ENCODE results near the gene EIF4G1.

The EIF4G1 gene

DNA sequence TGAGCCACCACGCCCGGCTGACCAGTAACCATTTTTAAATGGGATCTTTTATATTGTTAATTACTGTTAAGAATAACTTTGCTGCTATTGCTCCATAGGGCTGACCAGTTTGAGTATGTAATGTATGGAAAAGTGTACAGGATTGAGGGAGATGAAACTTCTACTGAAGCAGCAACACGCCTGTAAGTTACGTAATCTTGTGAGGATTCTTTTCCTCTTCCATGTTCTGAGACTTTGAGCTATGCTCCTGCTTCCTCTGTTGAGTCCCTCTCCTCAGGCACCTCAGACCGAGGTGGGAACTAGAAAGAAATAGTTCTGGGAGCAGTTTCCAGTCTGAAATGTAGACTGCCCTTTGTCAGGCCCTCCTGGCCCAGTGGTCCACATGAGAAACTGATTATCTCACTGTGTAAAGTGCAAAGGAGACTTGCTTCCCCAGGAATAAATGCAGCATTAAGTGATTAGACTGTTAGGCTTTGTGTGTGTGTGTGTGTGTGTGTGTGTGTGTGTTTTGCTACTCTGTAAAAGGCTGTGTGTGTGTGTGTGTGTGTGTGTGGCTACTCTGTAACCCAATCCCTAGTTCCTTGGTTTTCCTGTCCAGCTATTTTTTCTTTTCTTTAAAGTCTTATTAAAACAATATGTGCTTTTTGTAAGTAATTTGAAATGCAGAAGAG is 52.3 kb downstream of the EIF4G1 start:
- no peak overlapping the region for H3K4me3 ChIP-seq (replicated peaks; ENCODE audit: low read depth, low read length)
- TF ChIP-seq, protein P1, sequence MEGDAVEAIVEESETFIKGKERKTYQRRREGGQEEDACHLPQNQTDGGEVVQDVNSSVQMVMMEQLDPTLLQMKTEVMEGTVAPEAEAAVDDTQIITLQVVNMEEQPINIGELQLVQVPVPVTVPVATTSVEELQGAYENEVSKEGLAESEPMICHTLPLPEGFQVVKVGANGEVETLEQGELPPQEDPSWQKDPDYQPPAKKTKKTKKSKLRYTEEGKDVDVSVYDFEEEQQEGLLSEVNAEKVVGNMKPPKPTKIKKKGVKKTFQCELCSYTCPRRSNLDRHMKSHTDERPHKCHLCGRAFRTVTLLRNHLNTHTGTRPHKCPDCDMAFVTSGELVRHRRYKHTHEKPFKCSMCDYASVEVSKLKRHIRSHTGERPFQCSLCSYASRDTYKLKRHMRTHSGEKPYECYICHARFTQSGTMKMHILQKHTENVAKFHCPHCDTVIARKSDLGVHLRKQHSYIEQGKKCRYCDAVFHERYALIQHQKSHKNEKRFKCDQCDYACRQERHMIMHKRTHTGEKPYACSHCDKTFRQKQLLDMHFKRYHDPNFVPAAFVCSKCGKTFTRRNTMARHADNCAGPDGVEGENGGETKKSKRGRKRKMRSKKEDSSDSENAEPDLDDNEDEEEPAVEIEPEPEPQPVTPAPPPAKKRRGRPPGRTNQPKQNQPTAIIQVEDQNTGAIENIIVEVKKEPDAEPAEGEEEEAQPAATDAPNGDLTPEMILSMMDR (IDR thresholded peaks at IDR 0.05; ENCODE audit: low read depth, low read length, missing control alignments), result no peak
- DNase-seq (ENCODE audit: extremely low read depth, low read depth), result peak; percentile 73

DNA sequence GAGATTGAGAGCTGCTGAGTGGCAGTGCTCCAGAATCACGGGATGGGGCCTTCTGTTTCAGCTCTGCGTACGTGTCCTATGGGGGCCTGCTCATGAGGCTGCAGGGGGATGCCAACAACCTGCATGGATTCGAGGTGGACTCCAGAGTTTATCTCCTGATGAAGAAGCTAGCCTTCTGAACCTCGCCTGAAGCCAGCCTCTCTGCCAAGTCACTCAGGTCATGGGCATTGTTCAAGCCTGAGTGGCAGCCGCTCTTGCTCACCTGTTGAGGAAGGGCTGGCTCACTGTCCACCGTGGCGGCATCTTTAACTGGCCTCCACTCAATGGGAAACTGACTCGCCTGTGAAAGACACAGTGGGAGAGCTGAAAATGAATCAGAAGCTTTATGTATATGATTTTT is 53.7 kb downstream of the EIF4G1 start:
- TF ChIP-seq, protein P1 (IDR thresholded peaks at IDR 0.05; ENCODE audit: low read depth, low read length, missing control alignments), result no peak
- DNase-seq (ENCODE audit: extremely low read depth, low read depth), result no peak
- no peak overlapping the region for H3K4me3 ChIP-seq (replicated peaks; ENCODE audit: low read depth, low read length)

DNA sequence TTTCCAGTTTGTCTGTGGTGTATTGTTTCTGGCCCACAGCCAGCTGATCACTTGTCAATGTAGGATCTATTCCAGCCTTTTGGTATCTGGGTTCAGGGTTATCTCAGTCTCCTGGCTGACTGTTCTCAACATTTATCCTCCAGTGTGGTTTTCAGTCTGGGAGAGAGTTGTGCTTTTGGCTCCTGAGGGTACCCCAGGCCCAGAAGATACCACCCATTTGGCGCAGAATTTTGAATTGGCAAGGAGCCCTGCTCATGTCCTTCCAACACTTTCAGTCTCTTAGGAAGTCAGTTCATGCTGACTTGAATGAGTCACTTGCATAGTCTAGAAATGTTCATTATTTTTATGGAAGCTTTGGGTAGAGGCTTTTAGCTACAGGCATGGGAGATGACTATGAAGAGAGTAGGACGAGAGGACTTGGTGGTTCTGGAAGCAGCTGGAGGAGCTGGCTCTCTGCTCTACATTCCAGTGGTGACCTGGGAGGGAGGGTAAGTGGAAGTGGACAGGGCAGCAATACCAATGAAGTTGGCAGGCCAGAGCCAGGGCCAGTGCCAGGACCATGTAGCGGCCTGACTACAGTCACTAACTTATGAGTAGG is 54.3 kb downstream of the EIF4G1 start:
- no peak for DNase-seq (ENCODE audit: extremely low read depth, low read depth)
- TF ChIP-seq, protein P1 (IDR thresholded peaks at IDR 0.05; ENCODE audit: low read depth, low read length, missing control alignments), result no peak
- H3K4me3 ChIP-seq (replicated peaks; ENCODE audit: low read depth, low read length), result no peak overlapping the region

DNA sequence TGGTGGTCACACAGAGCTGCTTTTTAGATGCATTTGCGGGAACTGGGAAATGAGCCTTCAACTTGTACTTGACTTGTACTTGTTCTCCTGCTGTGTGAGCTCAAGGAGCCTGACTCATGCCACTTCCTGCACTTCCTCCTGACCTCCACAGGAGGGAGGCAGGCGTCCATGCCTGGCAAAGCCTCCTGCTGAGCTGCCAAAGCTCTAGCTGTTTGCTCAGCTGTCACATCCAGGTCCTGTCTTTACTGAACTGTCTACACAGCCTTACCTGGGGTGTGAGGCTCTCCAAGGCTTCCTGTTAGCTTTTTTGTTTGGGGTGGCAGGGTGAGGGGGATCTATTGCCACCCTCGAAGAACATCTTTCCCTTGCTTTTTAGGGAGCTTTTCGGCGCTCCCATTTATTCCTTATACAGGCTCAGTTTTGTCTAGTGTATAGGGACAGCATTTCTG is 57.2 kb downstream of the EIF4G1 start:
- H3K4me3 ChIP-seq (replicated peaks; ENCODE audit: low read depth, low read length), result no peak overlapping the region
- TF ChIP-seq, protein P1 (IDR thresholded peaks at IDR 0.05; ENCODE audit: low read depth, low read length, missing control alignments), result peak; percentile 98
- DNase-seq (ENCODE audit: extremely low read depth, low read depth), result peak; percentile 70

DNA sequence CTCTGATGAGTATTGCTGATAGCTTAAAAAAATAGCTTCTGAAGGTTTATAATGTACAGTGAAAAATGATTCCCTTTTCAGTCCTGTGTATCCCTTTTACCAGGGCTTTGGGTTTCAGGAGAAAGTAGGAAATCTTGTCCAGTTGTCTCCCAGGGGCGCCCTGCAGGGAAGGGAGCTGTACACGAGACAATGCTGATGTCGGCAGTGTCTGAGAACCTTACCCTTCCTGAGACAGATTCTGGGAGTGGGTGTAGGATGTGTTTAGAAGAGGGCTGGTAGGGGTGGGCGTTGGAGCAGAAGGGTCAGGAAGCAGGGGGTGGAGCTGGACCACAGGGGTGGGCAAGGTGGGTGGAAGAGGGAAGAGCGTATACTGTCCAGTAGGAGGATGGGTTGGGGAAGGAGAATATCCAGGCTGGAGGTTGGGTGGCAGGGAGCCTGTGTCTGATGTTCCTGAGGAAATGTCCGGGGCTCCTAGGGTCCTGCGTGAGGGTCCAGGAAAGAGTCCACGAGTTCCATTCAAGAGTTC is 58.0 kb downstream of the EIF4G1 start:
- TF ChIP-seq, protein P1 (IDR thresholded peaks at IDR 0.05; ENCODE audit: low read depth, low read length, missing control alignments), result no peak
- no peak overlapping the region for H3K4me3 ChIP-seq (replicated peaks; ENCODE audit: low read depth, low read length)
- DNase-seq (ENCODE audit: extremely low read depth, low read depth), result no peak

DNA sequence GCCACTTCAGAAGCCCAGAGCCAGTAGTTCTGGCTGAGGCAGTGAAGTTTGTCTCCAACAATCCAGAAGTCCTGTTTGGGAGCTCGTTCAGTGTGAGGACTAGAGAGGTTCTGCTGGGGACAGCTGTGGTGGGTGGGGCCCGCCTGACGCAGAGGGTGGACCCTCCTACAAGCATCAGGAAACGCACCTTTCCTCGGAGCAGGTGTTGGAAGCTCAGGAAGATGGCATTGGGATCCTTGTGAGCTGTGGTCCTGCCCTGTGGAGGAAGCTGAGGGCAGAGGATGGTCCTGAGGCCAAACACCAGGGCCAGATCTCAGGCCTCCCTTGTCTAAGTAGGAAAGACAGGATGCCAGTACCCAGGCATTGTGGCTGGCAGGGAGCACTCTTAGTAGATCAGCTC is 58.5 kb downstream of the EIF4G1 start:
- H3K4me3 ChIP-seq (replicated peaks; ENCODE audit: low read depth, low read length), result no peak overlapping the region
- no peak for DNase-seq (ENCODE audit: extremely low read depth, low read depth)
- TF ChIP-seq, protein P1 (IDR thresholded peaks at IDR 0.05; ENCODE audit: low read depth, low read length, missing control alignments), result no peak
